ENCODE measurements around the gene TUT4.

TUT4 gene

GRCh38 chr1:52482326-52483004 is 70.4 kb downstream of the TUT4 start:
- TF ChIP-seq CTCF (conservative IDR thresholded peaks at IDR 0.05), result no peak
- no peak overlapping the region for H3K27ac ChIP-seq

GRCh38 chr1:52479076-52479475 is 73.8 kb downstream of the TUT4 start:
- H3K27ac ChIP-seq, result no peak overlapping the region
- no peak for TF ChIP-seq CTCF (conservative IDR thresholded peaks at IDR 0.05)

- no peak overlapping the region for H3K27ac ChIP-seq
- no peak for TF ChIP-seq CTCF (conservative IDR thresholded peaks at IDR 0.05)
Observed at GRCh38 chr1:52477876-52478275, 75.0 kb downstream of the TUT4 start.

- no peak overlapping the region for H3K27ac ChIP-seq
Observed at GRCh38 chr1:52476943-52477342, 75.9 kb downstream of the TUT4 start.

GRCh38 chr1:52474807-52475206 is 78.1 kb downstream of the TUT4 start:
- H3K27ac ChIP-seq, result no peak overlapping the region
- TF ChIP-seq CTCF (conservative IDR thresholded peaks at IDR 0.05), result no peak

More at GRCh38 chr1:52476943-52477342, 75.9 kb downstream of the TUT4 start:
- no peak for TF ChIP-seq CTCF (conservative IDR thresholded peaks at IDR 0.05)

GRCh38 chr1:52473039-52473438 is 79.9 kb downstream of the TUT4 start:
- TF ChIP-seq CTCF (conservative IDR thresholded peaks at IDR 0.05), result no peak
- H3K27ac ChIP-seq, result no peak overlapping the region

GRCh38 chr1:52472384-52472783 is 80.5 kb downstream of the TUT4 start:
- TF ChIP-seq CTCF (conservative IDR thresholded peaks at IDR 0.05), result no peak
- H3K27ac ChIP-seq, result no peak overlapping the region

All from VCaP (cell line).